CD4-positive, alpha-beta T cell treated with Interleukin-15 for 1 hour (primary cell): ENCODE data around the gene PAXIP1.

Experiments
- DNase-seq: peaks from one replicate; pipeline ENCODE4 v3.0.0-alpha.2; 2020

The PAXIP1 gene

DNA sequence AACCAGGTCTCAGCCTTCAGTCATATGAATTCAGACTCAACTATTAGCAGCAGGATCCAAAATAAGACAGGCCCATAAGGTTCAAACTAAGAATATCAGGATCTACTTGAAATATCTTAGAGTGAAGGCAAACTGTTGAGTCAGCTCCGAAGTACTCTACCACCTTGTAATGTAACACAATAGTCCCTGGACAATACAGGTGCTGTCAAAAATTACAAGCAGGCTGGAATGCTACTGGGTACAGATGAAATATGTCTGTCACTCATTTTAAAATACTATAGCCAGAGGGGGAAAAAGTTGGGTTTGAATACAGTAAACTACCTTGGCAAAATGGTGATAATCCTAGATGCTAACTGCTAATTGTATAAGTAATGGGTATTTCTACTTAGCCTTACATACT, 6.8 kb downstream of the PAXIP1 start:
- no peak for DNase-seq

DNA sequence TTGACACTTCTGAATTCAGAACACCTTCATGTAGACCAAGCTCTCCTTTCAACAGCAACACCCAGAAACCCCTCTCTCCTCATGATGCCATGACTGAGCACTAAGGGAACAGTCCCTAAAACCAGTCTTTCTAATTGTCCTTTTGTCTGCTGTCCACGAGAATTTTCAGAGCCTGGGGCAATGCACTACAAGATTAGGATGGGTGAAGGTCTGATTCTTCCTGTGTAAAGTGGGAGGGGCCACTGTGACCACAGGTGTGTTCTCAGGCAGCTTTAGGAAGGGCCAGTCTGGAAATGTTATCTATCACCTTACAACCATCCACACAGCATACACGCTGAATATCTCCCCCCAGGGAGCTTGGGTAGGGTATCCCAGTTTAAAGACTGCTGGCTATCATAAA, 7.9 kb downstream of the PAXIP1 start:
- DNase-seq, result no peak

DNA sequence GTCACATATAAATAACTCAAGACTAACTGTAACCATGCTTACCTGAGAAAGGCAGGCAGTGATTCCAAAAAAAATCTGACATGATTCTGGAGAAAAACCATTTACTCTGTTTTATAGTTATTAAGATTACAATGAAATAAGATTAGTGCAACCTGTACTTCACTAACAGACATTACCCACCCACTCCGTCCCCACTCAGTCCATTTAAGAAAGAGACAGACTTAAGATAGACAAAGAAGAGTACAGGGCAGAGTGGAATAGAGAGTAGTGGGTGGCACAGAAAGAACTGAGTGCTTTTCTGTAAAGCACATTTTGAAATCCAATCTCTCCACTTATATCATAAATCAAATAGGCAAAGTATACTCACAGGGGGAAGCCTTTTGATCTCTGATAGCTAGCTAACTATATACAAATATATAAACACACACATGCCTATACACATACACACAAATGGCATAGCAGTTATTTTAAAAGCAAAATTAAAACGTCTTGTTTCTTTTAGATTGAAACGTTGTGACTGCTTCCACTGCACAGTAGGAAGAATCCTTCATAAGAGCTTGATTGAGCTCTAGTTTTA, 11.9 kb downstream of the PAXIP1 start:
- no peak for DNase-seq

DNA sequence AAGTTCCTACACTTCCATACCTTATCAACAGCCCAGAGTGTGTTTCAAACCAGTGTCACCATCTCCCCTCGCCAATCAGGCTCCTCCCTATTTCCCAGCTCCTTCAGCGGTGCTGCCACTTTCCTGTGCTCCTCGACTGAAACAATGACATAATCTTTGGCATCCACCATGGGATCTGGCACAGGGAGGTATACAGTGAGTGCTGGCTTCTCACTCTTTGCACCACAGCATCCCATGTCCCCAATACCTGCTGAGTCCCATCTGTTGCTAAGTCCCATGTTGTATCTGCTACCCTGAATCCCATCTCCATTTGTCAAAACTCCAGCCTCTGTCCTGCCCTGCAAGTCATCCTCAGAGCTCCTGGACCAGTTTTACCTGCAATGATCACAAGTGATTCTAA, 15.4 kb downstream of the PAXIP1 start:
- no peak for DNase-seq

DNA sequence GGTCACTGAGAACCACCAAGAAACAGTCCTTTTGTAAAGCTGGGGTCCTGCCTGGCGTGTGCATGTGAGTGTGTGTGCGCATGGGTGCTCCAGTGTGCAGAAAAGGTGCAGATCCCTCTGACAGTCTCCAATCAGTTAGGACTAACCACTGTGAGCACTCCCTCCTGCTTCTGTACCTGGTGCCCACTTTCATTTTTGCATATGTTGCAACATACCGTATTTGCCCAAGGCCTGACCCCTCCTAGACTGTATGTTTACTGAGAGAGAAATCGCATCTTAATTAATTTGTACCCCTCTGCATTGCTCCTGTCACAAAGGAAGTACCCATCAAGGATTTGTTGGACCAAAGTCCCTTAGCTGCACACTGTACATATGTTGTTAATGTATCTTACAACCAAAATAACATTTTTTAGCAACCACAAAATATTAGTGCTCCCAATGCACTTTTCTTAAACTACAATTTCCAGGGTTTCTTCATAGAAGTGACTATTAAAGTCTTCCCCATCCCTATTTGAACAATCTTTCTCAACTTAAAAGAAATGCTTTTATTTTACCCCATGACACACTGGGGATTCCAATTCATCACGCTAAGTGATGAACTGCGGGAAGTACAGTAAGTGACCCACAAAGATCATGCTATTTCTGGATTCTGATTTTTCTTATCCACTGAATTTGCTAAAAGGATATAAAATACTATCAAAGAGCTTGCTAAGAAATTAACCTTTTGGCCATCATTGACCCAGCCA, 16.6 kb downstream of the PAXIP1 start:
- DNase-seq, result no peak

DNA sequence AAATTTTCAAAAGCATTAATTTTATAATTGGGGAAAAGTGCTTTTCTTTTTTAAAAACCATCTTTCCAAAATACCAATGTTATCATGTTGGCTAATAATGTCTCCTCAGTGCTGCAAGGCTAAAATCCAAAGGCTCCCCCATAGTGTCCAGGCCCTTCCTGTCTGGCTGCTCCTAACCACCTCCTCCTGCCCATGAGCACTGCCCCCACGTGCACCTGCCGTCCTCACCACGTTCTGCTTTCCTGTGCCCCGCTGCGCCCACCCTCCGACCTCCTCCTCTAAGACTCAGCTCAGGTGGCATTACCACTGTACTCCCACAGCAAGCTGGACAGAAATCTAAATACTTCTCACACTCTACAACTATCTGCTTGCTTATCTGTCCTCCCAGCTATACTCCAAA, 17.7 kb downstream of the PAXIP1 start:
- DNase-seq, result no peak

DNA sequence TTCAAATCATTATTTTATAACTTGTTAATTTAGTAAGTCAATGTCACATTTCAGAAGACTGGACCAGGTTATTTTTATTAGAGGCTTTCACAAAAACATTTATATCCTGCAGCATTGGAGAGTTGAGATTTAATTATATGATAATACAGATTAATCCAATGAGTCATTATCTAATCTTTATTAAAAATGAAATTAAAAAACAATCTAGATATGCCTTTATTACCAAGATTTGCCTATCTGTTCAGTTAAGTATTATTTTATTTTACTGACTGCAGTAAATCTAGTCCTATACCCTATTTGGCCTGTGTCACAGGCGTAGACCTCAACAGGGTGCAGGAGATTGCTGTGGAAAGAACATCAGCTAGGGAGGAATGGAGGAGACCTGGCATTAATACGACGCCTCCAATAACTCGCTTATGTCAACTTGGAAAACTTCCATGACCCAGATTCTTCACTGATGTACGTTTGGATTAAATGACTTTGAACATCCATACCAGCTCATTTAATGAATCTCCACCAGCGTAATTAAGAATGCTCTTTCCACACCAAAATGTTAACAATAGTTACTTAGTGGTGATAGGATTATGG, 18.2 kb downstream of the PAXIP1 start:
- no peak for DNase-seq

DNA sequence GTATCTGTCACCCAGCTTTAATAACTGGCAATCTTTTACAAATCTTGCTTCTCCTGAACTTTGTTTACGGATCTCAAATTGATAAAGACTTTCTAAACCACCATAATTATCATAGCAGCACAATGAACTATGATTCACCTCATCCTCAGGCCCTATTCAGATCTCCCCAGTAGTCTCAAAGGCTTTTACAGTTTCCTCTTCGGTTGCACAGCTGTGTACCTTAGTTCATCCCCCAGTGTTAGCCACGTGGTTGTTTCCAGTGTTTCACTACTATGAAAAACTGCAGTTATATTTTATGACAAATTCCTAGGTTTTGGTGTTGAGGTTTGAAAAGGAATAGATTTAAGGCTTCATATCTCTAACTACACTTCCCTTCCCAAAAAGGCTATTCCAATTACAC, 24.9 kb downstream of the PAXIP1 start:
- no peak for DNase-seq

DNA sequence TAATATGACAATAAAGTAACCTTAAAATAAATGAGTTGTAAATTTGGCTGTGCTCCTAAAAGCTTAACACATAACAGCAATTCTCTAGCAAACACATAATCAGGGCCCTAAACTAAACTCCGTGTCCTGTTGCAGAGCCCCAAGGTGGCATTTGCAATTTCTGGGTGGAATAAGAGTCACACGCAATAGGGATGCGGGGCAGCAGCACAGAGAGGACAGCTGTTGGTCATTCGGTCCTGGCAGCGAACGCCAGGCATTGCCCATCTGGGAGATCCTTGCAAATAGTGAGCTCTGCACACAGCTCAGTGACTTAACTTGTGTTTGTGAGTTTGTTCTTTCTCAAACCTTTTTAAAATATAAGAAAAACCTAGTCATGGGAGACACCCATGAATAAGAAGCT, 25.7 kb downstream of the PAXIP1 start:
- no peak for DNase-seq

GRCh38 chr7:154976844-154977243, 26.1 kb downstream of the PAXIP1 start:
- no peak for DNase-seq

GRCh38 chr7:154975984-154976383, 26.9 kb downstream of the PAXIP1 start:
- DNase-seq, result no peak

- no peak for DNase-seq
Measured at GRCh38 chr7:154973381-154973780, 29.5 kb downstream of the PAXIP1 start.

DNA sequence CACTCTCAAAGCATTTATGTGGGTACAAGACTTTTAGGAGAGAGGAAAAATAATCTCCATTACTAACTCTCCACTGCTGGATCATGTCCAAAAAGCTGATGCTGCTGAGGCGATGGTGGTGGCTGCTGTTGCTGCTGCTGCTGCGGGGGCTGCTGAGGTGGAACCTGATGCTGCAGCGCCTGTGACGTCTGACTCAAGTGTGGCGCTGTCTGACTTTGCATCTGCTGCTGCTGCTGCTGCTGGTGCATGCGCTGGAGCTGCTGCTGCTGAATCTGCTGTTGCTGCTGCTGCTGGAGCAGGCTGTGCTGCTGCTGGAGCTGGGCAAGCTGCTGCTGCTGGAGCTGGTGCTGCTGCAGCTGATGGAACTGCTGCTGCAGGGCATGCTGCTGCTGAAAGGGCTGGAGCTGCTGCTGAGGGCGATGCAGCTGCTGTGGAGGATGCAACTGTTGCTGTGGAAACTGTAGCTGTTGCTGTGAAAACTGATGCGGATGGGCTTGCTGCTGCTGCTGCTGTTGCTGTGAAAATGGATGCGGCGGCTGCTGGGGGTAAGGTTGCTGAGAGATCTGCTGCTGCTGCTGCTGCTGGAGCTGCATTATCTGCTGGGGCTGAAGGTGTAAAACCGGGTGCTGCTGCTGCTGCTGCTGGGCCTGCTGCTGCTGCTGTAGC, 34.5 kb downstream of the PAXIP1 start:
- no peak for DNase-seq

DNA sequence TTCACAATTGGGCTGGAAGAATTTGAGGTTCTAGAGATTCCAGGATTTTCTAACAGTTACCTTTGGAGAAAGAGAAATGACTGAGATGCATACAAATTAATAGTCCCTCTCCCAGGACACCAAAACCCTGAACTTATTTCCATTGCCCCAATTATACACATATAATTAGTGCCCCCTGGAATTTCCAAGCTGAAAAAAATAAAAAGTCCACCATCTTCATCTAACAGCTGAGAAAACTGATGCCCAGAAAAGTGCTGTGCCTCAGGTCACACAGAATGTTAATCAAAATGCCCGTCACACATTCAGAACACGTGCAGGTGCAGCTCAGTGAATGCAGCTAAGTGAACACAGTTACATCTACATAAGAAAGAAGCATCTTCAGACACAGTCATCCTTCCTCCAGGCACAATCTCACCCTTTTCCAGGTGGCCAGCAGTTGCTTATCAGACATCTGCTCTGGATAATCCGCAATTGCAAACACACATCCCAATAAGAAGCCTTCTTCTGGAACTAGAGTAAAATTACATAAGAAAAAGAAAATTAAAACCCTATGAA, 35.4 kb downstream of the PAXIP1 start:
- no peak for DNase-seq

DNA sequence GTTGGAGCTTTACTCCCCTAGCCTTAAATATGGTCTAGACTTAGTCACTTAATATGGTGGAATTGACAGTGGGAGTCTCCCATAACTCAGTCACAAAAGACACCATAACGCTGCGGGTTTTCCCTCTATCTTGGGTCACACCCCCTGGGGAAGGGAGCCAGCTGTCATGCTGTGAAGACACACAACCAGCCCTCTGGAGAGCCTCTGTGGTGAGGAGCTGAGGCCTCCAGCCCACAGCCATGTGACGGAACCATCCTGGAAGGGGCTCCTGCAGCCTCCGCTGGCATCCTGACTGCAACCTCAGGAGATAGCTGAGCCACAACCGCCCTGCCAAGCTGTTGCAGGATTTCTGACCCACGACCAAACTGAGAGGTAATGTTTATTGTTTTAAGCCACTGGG, 37.9 kb downstream of the PAXIP1 start:
- no peak for DNase-seq

- DNase-seq, result no peak
Measured at GRCh38 chr7:154960063-154960790, 42.7 kb downstream of the PAXIP1 start.

- DNase-seq, result no peak
Measured at GRCh38 chr7:154956427-154956826, 46.5 kb downstream of the PAXIP1 start.

GRCh38 chr7:154953006-154953684, 49.8 kb downstream of the PAXIP1 start:
- peak; percentile 55 for DNase-seq

- no peak for DNase-seq
Measured at GRCh38 chr7:154950960-154951359, 52.0 kb downstream of the PAXIP1 start.

- no peak for DNase-seq
Measured at GRCh38 chr7:154947604-154948003, 55.3 kb downstream of the PAXIP1 start.

- no peak for DNase-seq
Measured at GRCh38 chr7:154946166-154946565, 56.8 kb downstream of the PAXIP1 start.

GRCh38 chr7:154943906-154944305, 59.0 kb downstream of the PAXIP1 start:
- DNase-seq, result no peak
